CD14-positive monocyte (primary cell): ENCODE measurements around the gene TMEM61. TPM values are rescaled to one million over a fixed set of nuclear protein-coding genes. Genes with fewer than 3 reads are reported as not detected.

Experiments
- DNase-seq, 3 donors: peaks; one replicate each; pipeline ENCODE4 v3.0.0-alpha.2; 2011 to 2022
- H2AFZ ChIP-seq: 2 replicates; pipeline ENCODE4 v1.6.0; 2012; ENCODE audit warnings: mild to moderate bottlenecking, low read depth, low read length, inconsistent platforms; ENCODE audit not compliant: insufficient read depth, poor library complexity, severe bottlenecking
- H3K27ac ChIP-seq, 2 donors: 1 replicate in 1 of 2; 2 replicates in 1 of 2; pipeline ENCODE4 v1.5.1; 2012 to 2013; ENCODE audit warnings: low read length in 2 of 2, control low read depth in 1 of 2, inconsistent platforms in 1 of 2, low read depth in 1 of 2, mild to moderate bottlenecking in 1 of 2
- H3K27me3 ChIP-seq, 2 donors: one replicate each; pipeline versions ENCODE4 v1.6.0 to v1.6.1; 2011 to 2013; ENCODE audit warnings: low read length in 2 of 2; ENCODE audit not compliant: control insufficient read depth in 2 of 2, insufficient read depth in 2 of 2
- H3K36me3 ChIP-seq, 2 donors: replicated peaks in 1 of 2; 1 replicate in 1 of 2; 2 replicates in 1 of 2; pipeline versions ENCODE4 v1.5.1 to v1.6.1; 2012 to 2013; ENCODE audit warnings: low read length in 2 of 2, control low read depth in 1 of 2, inconsistent platforms in 1 of 2, mild to moderate bottlenecking in 1 of 2; ENCODE audit not compliant: insufficient read depth in 2 of 2, control insufficient read depth in 1 of 2
- H3K4me1 ChIP-seq, 2 donors: 1 replicate in 1 of 2; 2 replicates in 1 of 2; pipeline versions ENCODE4 v1.5.1 to v1.6.1; 2012 to 2013; ENCODE audit warnings: low read length in 2 of 2, control low read depth in 1 of 2, inconsistent platforms in 1 of 2, mild to moderate bottlenecking in 1 of 2, moderate library complexity in 1 of 2; ENCODE audit not compliant: insufficient read depth in 2 of 2, control insufficient read depth in 1 of 2
- H3K4me2 ChIP-seq: replicated peaks from 2 replicates; pipeline ENCODE3; 2012; ENCODE audit warnings: low read length, moderate library complexity, mild to moderate bottlenecking; ENCODE audit not compliant: poor library complexity, severe bottlenecking; ENCODE audit errors: extremely low read depth
- H3K4me3 ChIP-seq, 3 experiments: fragments of 200-600 bp in 1 of 3; sonication (generic) in 1 of 3; replicated peaks in 1 of 3; 1 replicate in 2 of 3; 2 replicates in 1 of 3; pipeline ENCODE4 v1.5.1; 2011 to 2013; ENCODE audit warnings: low read length in 3 of 3, mild to moderate bottlenecking in 3 of 3, control low read depth in 2 of 3, low read depth in 2 of 3, inconsistent platforms in 1 of 3, moderate library complexity in 1 of 3
- H3K79me2 ChIP-seq: 2 replicates; pipeline ENCODE4 v1.6.0; 2012; ENCODE audit warnings: mild to moderate bottlenecking, control low read depth, inconsistent platforms, low read length, moderate library complexity; ENCODE audit not compliant: insufficient read depth
- H3K9ac ChIP-seq: 2 replicates; pipeline ENCODE4 v1.6.0; 2017; ENCODE audit warnings: low read length, mild to moderate bottlenecking; ENCODE audit not compliant: insufficient read depth, poor library complexity, severe bottlenecking
- H3K9me3 ChIP-seq, 2 donors: replicated peaks in 1 of 2; 1 replicate in 1 of 2; 2 replicates in 1 of 2; pipeline versions ENCODE4 v1.5.1 to v1.6.1; 2012 to 2013; ENCODE audit warnings: low read length in 2 of 2, control low read depth in 1 of 2; ENCODE audit not compliant: control insufficient read depth in 1 of 2, insufficient read depth in 1 of 2
- H4K20me1 ChIP-seq: 2 replicates; pipeline ENCODE4 v1.6.0; 2012; ENCODE audit warnings: mild to moderate bottlenecking, low read length, control low read depth, moderate library complexity; ENCODE audit not compliant: insufficient read depth
- H3K27ac Mint-ChIP-seq, 7 donors: one replicate each; pipeline ENCODE4 v1.8.0; 2020; ENCODE audit warnings: mild to moderate bottlenecking in 7 of 7, mixed read lengths in 7 of 7, moderate library complexity in 6 of 7, inconsistent platforms in 2 of 7
- H3K27me3 Mint-ChIP-seq, 3 donors: one replicate each; pipeline ENCODE4 v1.8.0; 2021 to 2022; ENCODE audit warnings: low read depth in 3 of 3, mild to moderate bottlenecking in 3 of 3, mixed read lengths in 3 of 3, moderate library complexity in 3 of 3, inconsistent platforms in 1 of 3
- H3K36me3 Mint-ChIP-seq, 2 donors: one replicate each; pipeline ENCODE4 v1.8.0; 2020; ENCODE audit warnings: mixed read lengths in 2 of 2, inconsistent platforms in 1 of 2, mild to moderate bottlenecking in 1 of 2
- H3K4me1 Mint-ChIP-seq: one replicate; pipeline ENCODE4 v1.8.0; 2020; ENCODE audit warnings: mild to moderate bottlenecking, mixed read lengths
- H3K4me3 Mint-ChIP-seq, 2 donors: one replicate each; pipeline ENCODE4 v1.8.0; 2020; ENCODE audit warnings: mild to moderate bottlenecking in 2 of 2, mixed read lengths in 2 of 2, moderate library complexity in 1 of 2
- H3K9me3 Mint-ChIP-seq, 7 donors: one replicate each; pipeline ENCODE4 v1.8.0; 2020 to 2022; ENCODE audit warnings: mixed read lengths in 7 of 7, mild to moderate bottlenecking in 6 of 7, moderate library complexity in 6 of 7, inconsistent platforms in 2 of 7
- WGBS: methylation state at CpG from one replicate; pipeline ENCODE4 v1.1.5; 2013; ENCODE audit warnings: missing lambda C conversion rate; ENCODE audit not compliant: insufficient coverage; 5-methylcytosine and 5-hydroxymethylcytosine counted together
- intact Hi-C, 2 donors: fragments of 100-400 bp; cut with micrococcal nuclease; formaldehyde crosslinking; loops; one replicate each; pipeline versions ENCODE4 v1.15.0 to v1.15.1; 2023
- polyA plus RNA-seq, 3 donors: library from polyadenylated mRNA; depleted of rRNA in 1 of 3; unstranded in 2 of 3; stranded (reverse) in 1 of 3; fragments of 300-500 nt in 2 of 3; fragments of >200 nt in 1 of 3; fragmentation: Illumina TruSeq in 2 of 3; gene quantifications; 1 replicate in 2 of 3; 2 replicates in 1 of 3; pipeline ENCODE4 v1.2.3, GENCODE V29; 2012 to 2021
- TF ChIP-seq, protein P1 (sequence below): fragments of 200-600 bp; IDR thresholded peaks from one replicate; pipeline ENCODE4 v1.8.0; 2022; ENCODE audit warnings: antibody characterized with exemption, mild to moderate bottlenecking

Gene TMEM61
- polyA plus RNA-seq, 3 donors, result not detected

DNA sequence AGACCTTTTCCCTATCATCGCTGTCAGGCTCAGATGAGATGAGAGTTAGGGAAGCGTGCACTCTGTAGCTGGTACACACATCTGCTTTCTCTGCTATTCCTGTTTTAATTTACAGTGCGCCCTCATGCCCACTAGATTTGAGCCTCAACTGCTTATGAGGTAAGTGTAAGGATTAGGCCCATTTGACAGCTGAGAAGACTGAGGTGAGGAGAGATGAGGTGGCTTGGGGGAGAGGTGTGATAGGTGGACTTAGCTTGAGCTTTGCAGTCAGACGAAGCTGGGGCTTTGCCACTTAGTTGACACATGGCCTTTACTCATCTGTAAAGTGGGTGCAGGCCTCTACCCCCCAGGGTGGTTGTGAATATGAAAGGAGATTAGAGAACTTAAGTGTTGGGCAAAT, 8.5 kb downstream of the TMEM61 start:
- Histone ChIP-seq H3K79me2 (no peaks in the 10 kb centered on the region), H3K4me2 (no peak overlapping the region), H3K27me3 (no peaks in the 10 kb centered on the region), H3K27ac (no peak overlapping the region), H4K20me1 (no peaks in the 10 kb centered on the region), H3K9ac (no peak overlapping the region), H2AFZ (no peak overlapping the region), H3K4me1 (no peaks in the 10 kb centered on the region), H3K4me3 (no peak overlapping the region), H3K9me3 (no peaks in the 10 kb centered on the region), H3K36me3 (no peaks in the 10 kb centered on the region)
- no peaks in the 10 kb centered on the region for H3K36me3 Mint-ChIP-seq
- 100% methylated on average over 2 of the region's 4 CpGs for WGBS
- TF ChIP-seq, protein P1, sequence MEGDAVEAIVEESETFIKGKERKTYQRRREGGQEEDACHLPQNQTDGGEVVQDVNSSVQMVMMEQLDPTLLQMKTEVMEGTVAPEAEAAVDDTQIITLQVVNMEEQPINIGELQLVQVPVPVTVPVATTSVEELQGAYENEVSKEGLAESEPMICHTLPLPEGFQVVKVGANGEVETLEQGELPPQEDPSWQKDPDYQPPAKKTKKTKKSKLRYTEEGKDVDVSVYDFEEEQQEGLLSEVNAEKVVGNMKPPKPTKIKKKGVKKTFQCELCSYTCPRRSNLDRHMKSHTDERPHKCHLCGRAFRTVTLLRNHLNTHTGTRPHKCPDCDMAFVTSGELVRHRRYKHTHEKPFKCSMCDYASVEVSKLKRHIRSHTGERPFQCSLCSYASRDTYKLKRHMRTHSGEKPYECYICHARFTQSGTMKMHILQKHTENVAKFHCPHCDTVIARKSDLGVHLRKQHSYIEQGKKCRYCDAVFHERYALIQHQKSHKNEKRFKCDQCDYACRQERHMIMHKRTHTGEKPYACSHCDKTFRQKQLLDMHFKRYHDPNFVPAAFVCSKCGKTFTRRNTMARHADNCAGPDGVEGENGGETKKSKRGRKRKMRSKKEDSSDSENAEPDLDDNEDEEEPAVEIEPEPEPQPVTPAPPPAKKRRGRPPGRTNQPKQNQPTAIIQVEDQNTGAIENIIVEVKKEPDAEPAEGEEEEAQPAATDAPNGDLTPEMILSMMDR, result no peak
- H3K9me3 Mint-ChIP-seq, result peaks cover 0 to 3% (median 0%) of the 10 kb centered on the region in 7 donors
- peak overlapping the region in 1 of 7 donors; percentile 12 for H3K27ac Mint-ChIP-seq
- no peaks in the 10 kb centered on the region for H3K4me1 Mint-ChIP-seq
- no peak overlapping the region for H3K4me3 Mint-ChIP-seq
- H3K27me3 Mint-ChIP-seq, result peaks cover under 1 to 19% (median 7%) of the 10 kb centered on the region in 3 donors
- intact Hi-C loops, result no loop called here
- DNase-seq, result no peak

DNA sequence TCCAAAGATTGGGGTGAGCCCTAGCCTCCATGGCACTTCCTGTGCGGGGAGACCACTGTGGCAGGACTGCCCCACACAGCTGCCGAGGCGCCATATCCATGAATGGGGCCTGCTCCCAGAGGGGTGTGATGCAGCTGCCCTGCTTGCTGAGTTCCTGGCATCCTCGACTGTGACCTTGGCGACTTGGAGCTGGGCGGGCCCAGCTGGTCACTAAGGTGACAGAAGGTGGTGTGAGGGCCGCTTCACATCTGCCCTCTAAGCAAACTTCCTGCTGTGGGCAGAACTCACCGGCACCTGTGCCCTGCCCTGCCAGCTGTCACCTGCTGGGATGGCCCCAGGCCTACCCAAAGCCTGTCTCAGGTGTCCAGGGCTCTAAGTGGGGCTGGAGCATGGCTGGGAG, 9.0 kb downstream of the TMEM61 start:
- no peak overlapping the region for H3K4me3 ChIP-seq
- no peaks in the 10 kb centered on the region for H3K36me3 Mint-ChIP-seq
- no peak overlapping the region for H3K4me2 ChIP-seq
- DNase-seq, result no peak
- no peak overlapping the region for H2AFZ ChIP-seq
- intact Hi-C loops, result no loop called here
- peaks cover 0 to 3% (median 0%) of the 10 kb centered on the region in 7 donors for H3K9me3 Mint-ChIP-seq
- H3K79me2 ChIP-seq, result no peaks in the 10 kb centered on the region
- H3K9me3 ChIP-seq, result no peaks in the 10 kb centered on the region
- H3K4me3 Mint-ChIP-seq, result no peak overlapping the region
- no peak overlapping the region for H3K9ac ChIP-seq
- no peaks in the 10 kb centered on the region for H3K4me1 Mint-ChIP-seq
- no peak overlapping the region for H3K27ac Mint-ChIP-seq
- TF ChIP-seq, protein P1, result no peak
- no peaks in the 10 kb centered on the region for H3K36me3 ChIP-seq
- H3K27me3 Mint-ChIP-seq, result peaks cover 2 to 24% (median 4%) of the 10 kb centered on the region in 3 donors
- no peaks in the 10 kb centered on the region for H3K4me1 ChIP-seq
- WGBS, result 80% methylated on average over 6 of the region's 8 CpGs
- H4K20me1 ChIP-seq, result no peaks in the 10 kb centered on the region
- no peaks in the 10 kb centered on the region for H3K27me3 ChIP-seq
- no peak overlapping the region for H3K27ac ChIP-seq
